Loucy (cell line): ENCODE data around the gene STX8.

ENCODE experiments used
- H2AFZ ChIP-seq: fragments of 200-600 bp; sonication (generic); 2 replicates; pipeline ENCODE4 v1.6.0; 2016; ENCODE audit warnings: antibody characterized with exemption, mild to moderate bottlenecking, low read length, moderate library complexity
- H3F3A ChIP-seq: fragments of 200-600 bp; 2 replicates; pipeline ENCODE4 v1.6.0; 2016; ENCODE audit warnings: antibody characterized with exemption, low read depth, mild to moderate bottlenecking
- H3K27me3 ChIP-seq: fragments of 200-600 bp; sonication (generic); 2 replicates; pipeline ENCODE4 v1.6.1; 2014; ENCODE audit warnings: low read length, mild to moderate bottlenecking; ENCODE audit not compliant: insufficient read depth, poor library complexity, severe bottlenecking
- H3K36me3 ChIP-seq: fragments of 200-600 bp; sonication (generic); 2 replicates; pipeline ENCODE4 v1.6.1; 2016; ENCODE audit warnings: low read length; ENCODE audit not compliant: insufficient read depth
- H3K4me1 ChIP-seq: fragments of 200-600 bp; sonication (generic); 2 replicates; pipeline ENCODE4 v1.5.1; 2014; ENCODE audit warnings: low read length, mild to moderate bottlenecking; ENCODE audit not compliant: insufficient read depth, poor library complexity, severe bottlenecking
- H3K4me2 ChIP-seq: fragments of 200-600 bp; sonication (generic); 2 replicates; pipeline ENCODE4 v1.6.0; 2014; ENCODE audit warnings: antibody characterized with exemption, low read length, low read depth, mild to moderate bottlenecking; ENCODE audit not compliant: poor library complexity, severe bottlenecking
- H3K4me3 ChIP-seq: fragments of 200-600 bp; sonication (generic); 2 replicates; pipeline ENCODE4 v1.5.1; 2014; ENCODE audit warnings: low read length, mild to moderate bottlenecking, mixed read lengths; ENCODE audit not compliant: poor library complexity, severe bottlenecking
- H3K79me2 ChIP-seq: fragments of 200-600 bp; sonication (generic); 2 replicates; pipeline ENCODE4 v1.6.1; 2014; ENCODE audit warnings: low read length; ENCODE audit not compliant: insufficient read depth
- H3K9ac ChIP-seq: fragments of 200-600 bp; sonication (generic); 2 replicates; pipeline ENCODE4 v1.6.0; 2014; ENCODE audit warnings: mild to moderate bottlenecking, low read depth, low read length, moderate library complexity; ENCODE audit not compliant: poor library complexity, severe bottlenecking
- H3K9me2 ChIP-seq: fragments of 200-600 bp; sonication (generic); replicated peaks from 2 replicates; pipeline ENCODE4 v1.6.1; 2016; ENCODE audit warnings: low read depth, low read length, mixed read lengths
- H3K9me3 ChIP-seq: fragments of 200-600 bp; sonication (generic); 2 replicates; pipeline ENCODE4 v1.6.1; 2014; ENCODE audit warnings: mild to moderate bottlenecking, antibody characterized with exemption, low read length, low read depth; ENCODE audit not compliant: insufficient read depth
- H4K20me1 ChIP-seq: fragments of 200-600 bp; sonication (generic); 2 replicates; pipeline ENCODE4 v1.6.0; 2014; ENCODE audit warnings: antibody characterized with exemption, low read length, mild to moderate bottlenecking; ENCODE audit not compliant: insufficient read depth, poor library complexity, severe bottlenecking
- EZH2phosphoT487 ChIP-seq: fragments of 200-600 bp; IDR thresholded peaks from 2 replicates; pipeline ENCODE4 v1.6.1; 2018; ENCODE audit warnings: antibody characterized with exemption, mild to moderate bottlenecking, moderate library complexity, borderline replicate concordance
- TF ChIP-seq, protein P1 (sequence below): fragments of 200-600 bp; sonication (generic); conservative IDR thresholded peaks from 2 replicates; pipeline ENCODE4 v1.5.1; 2014; ENCODE audit warnings: mild to moderate bottlenecking, antibody characterized with exemption, low read length

The STX8 gene

DNA sequence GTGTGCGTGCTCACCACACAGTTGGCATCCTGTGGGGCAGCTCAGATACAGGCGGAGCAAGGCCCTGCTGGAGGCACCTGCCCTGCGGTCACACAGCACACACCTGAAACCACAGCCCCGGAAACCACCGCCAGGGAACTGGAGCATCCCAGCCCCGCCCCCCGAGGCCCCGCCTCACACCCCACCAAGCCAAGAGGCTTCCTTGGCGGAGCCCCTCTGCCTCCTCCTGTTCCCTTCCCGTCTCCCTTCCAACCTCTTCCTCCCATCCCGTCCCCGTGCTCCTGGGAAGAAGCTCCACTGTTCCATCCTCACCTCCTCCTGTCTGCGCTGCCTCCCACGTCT lies 348.9 kb downstream of the STX8 start:
- no peaks in the 10 kb centered on the region for H3K36me3 ChIP-seq
- H3K4me3 ChIP-seq: no peak overlapping the region
- no peak overlapping the region for H2AFZ ChIP-seq
- H4K20me1 ChIP-seq: no peaks in the 10 kb centered on the region
- H3K9ac ChIP-seq: no peak overlapping the region
- no peaks in the 10 kb centered on the region for H3K9me2 ChIP-seq
- no peaks in the 10 kb centered on the region for H3F3A ChIP-seq
- H3K27me3 ChIP-seq: no peaks in the 10 kb centered on the region
- H3K4me2 ChIP-seq: no peak overlapping the region
- H3K4me1 ChIP-seq: no peaks in the 10 kb centered on the region
- H3K9me3 ChIP-seq: no peaks in the 10 kb centered on the region
- TF ChIP-seq, protein P1, sequence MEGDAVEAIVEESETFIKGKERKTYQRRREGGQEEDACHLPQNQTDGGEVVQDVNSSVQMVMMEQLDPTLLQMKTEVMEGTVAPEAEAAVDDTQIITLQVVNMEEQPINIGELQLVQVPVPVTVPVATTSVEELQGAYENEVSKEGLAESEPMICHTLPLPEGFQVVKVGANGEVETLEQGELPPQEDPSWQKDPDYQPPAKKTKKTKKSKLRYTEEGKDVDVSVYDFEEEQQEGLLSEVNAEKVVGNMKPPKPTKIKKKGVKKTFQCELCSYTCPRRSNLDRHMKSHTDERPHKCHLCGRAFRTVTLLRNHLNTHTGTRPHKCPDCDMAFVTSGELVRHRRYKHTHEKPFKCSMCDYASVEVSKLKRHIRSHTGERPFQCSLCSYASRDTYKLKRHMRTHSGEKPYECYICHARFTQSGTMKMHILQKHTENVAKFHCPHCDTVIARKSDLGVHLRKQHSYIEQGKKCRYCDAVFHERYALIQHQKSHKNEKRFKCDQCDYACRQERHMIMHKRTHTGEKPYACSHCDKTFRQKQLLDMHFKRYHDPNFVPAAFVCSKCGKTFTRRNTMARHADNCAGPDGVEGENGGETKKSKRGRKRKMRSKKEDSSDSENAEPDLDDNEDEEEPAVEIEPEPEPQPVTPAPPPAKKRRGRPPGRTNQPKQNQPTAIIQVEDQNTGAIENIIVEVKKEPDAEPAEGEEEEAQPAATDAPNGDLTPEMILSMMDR: no peak
- TF ChIP-seq EZH2phosphoT487: no peak
- no peaks in the 10 kb centered on the region for H3K79me2 ChIP-seq

DNA sequence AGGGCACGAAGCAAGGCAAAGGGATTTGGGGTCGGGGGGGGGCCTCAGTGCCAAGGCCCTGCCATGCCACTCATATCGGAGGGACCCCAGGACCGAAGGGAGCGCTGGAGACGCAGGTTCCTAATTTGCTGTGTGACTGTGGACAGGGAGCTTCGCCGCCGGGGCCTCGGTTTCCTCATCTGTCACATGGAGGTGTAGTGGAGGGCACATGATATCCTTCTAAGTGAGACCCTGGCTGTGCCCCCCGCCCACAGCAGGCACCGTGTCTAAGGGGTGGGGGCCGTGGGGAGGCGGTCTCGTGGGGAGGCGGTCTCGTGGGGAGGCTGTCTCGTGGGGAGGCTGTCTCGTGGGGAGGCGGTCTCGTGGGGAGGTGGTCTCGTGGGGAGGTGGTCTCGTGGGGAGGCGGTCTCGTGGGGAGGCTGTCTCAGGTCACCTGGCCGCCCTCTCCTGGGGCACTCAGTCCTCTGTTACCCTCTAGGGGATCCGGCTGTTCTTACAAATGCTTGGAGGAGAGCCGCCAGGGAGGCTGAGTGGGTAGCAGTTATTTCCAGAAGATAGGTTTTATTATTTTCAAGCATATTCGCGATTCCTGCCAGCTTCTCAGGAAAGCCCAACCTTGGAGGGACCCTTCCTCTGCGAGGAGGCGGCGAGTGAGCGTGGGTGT lies 349.4 kb downstream of the STX8 start:
- Histone ChIP-seq H3K36me3 (no peaks in the 10 kb centered on the region), H3K4me1 (no peaks in the 10 kb centered on the region), H3K27me3 (no peaks in the 10 kb centered on the region), H3K4me3 (no peak overlapping the region), H3F3A (no peaks in the 10 kb centered on the region), H4K20me1 (no peaks in the 10 kb centered on the region), H3K9ac (no peak overlapping the region), H3K9me3 (no peaks in the 10 kb centered on the region), H3K4me2 (no peak overlapping the region), H2AFZ (no peak overlapping the region), H3K79me2 (no peaks in the 10 kb centered on the region), H3K9me2 (no peaks in the 10 kb centered on the region)
- TF ChIP-seq EZH2phosphoT487: no peak
- TF ChIP-seq, protein P1: no peak

- Histone ChIP-seq H3K9me2 (no peaks in the 10 kb centered on the region), H3K4me3 (no peak overlapping the region), H3K4me2 (no peak overlapping the region), H3K4me1 (no peaks in the 10 kb centered on the region), H4K20me1 (no peaks in the 10 kb centered on the region), H3K27me3 (no peaks in the 10 kb centered on the region), H3K36me3 (no peaks in the 10 kb centered on the region), H3K9me3 (no peaks in the 10 kb centered on the region), H3F3A (no peaks in the 10 kb centered on the region), H3K9ac (no peak overlapping the region), H2AFZ (no peak overlapping the region), H3K79me2 (no peaks in the 10 kb centered on the region)
- no peak for TF ChIP-seq EZH2phosphoT487
- TF ChIP-seq, protein P1: no peak
These were observed 350.1 kb downstream of the STX8 start for GRCh38 chr17:9225305-9226101.
